ENCODE results near the gene CST7.

CST7 gene

DNA sequence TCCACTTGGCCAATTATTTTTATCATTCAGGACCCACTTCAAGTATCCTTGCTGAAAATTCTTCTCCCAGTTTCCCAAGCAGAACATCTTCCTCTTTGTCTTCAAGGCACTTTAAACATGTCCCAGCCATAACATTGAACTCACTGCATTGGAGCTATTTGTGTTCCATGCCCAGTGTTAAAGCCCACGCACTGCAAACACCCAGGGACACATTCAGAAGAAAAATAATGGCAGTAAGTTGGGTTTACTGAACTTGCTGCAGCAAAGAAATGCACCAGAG, 45.1 kb downstream of the CST7 start:
- POLR2A ChIA-PET: interaction anchor here (0.6 to 1.0 kb wide), 2 partner anchors 67 to 174 kb away, joined by 3 to 4 read pairs; no protein-coding TSS in a partner anchor
- CTCF ChIA-PET: interaction anchor here (0.7 to 9.4 kb wide), 20 partner anchors 10 to 413 kb away, joined by 3 to 201 read pairs (median 5); partner anchors contain the start of genes ACSS1, ENTPD6 and GINS1
- TF ChIP-seq, protein P1, sequence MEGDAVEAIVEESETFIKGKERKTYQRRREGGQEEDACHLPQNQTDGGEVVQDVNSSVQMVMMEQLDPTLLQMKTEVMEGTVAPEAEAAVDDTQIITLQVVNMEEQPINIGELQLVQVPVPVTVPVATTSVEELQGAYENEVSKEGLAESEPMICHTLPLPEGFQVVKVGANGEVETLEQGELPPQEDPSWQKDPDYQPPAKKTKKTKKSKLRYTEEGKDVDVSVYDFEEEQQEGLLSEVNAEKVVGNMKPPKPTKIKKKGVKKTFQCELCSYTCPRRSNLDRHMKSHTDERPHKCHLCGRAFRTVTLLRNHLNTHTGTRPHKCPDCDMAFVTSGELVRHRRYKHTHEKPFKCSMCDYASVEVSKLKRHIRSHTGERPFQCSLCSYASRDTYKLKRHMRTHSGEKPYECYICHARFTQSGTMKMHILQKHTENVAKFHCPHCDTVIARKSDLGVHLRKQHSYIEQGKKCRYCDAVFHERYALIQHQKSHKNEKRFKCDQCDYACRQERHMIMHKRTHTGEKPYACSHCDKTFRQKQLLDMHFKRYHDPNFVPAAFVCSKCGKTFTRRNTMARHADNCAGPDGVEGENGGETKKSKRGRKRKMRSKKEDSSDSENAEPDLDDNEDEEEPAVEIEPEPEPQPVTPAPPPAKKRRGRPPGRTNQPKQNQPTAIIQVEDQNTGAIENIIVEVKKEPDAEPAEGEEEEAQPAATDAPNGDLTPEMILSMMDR (IDR thresholded peaks at IDR 0.05; ENCODE audit: control extremely low read depth, extremely low read depth, low read depth, missing control alignments): no peak
- no peak for DNase-seq (ENCODE audit: extremely low spot score)

- peak; percentile 78 for DNase-seq (ENCODE audit: extremely low spot score)
- CTCF ChIA-PET: interaction anchor here (0.7 to 9.4 kb wide), 29 partner anchors 10 to 413 kb away, joined by 3 to 201 read pairs (median 5); partner anchors contain the start of genes ACSS1, ENTPD6 and GINS1
- TF ChIP-seq, protein P1 (IDR thresholded peaks at IDR 0.05; ENCODE audit: control extremely low read depth, extremely low read depth, low read depth, missing control alignments): peak; percentile 88
- POLR2A ChIA-PET: interaction anchor here (0.7 kb wide), 1 partner anchor 58 kb away, joined by 6 read pairs; no protein-coding TSS in a partner anchor
Measured at GRCh38 chr20:24994470-24995368, 45.6 kb downstream of the CST7 start.

DNA sequence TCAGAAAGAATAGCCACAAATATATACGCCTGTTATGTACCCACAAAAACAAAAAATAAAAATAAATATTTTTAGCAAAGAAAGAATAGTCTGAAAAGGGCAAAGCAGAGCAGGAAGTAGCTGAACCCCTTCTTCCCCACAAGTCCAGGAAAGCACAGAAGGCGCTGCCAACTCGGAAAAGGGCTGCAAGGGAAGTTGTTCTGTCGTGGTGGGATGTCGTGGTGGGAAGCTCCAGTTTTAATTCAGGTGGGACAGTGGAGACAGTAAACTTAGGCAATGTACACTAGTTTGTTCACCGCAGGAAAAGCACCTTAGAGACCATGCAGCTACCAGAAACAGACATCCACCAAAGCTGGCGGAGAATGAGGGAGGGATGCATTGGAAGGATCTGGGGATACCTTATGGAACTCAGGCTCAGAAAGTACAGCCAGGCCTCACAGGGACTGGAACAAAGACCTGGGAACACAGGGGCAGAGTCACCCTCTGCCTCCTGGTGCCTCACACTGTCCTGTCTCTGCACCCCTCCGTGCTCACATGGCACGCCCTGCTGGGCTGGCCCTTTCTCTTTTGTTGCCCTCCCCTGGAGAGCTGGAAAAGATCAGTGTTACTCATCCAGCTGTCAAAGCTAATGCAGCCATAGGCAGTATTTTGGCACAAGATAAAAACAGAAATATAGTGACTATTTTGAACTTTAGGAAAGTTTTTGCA, 46.8 kb downstream of the CST7 start:
- TF ChIP-seq, protein P1 (IDR thresholded peaks at IDR 0.05; ENCODE audit: control extremely low read depth, extremely low read depth, low read depth, missing control alignments): no peak
- no peak for DNase-seq (ENCODE audit: extremely low spot score)
- ChIA-PET CTCF (interaction anchor here (0.9 to 9.4 kb wide), 16 partner anchors 9 to 412 kb away, joined by 3 to 201 read pairs (median 4); partner anchors contain the start of genes ACSS1 and GINS1), POLR2A (no interaction called here)

- ChIA-PET POLR2A (no interaction called here), CTCF (interaction anchor here (0.7 to 9.4 kb wide), 13 partner anchors 8 to 402 kb away, joined by 3 to 201 read pairs (median 4); partner anchors contain the start of gene ACSS1)
- TF ChIP-seq, protein P1 (IDR thresholded peaks at IDR 0.05; ENCODE audit: control extremely low read depth, extremely low read depth, low read depth, missing control alignments): no peak
- DNase-seq (ENCODE audit: extremely low spot score): no peak
Measured at GRCh38 chr20:24996449-24997377, 47.6 kb downstream of the CST7 start.

GRCh38 chr20:24998121-24998520, 49.1 kb downstream of the CST7 start:
- ChIA-PET CTCF (interaction anchor here (1.5 to 9.4 kb wide), 3 partner anchors 11 to 64 kb away, joined by 4 to 201 read pairs (median 11); partner anchors contain the start of gene ACSS1), POLR2A (no interaction called here)
- TF ChIP-seq, protein P1 (IDR thresholded peaks at IDR 0.05; ENCODE audit: control extremely low read depth, extremely low read depth, low read depth, missing control alignments): no peak
- DNase-seq (ENCODE audit: extremely low spot score): no peak
